NCI-H2029 treated with DMSO at 0.1 percent for 48 hours (cell line): ENCODE measurements around the gene LAP3.
A peak's percentile ranks its signal among the peaks of the same experiment; 100 is the strongest.
"Not testable (repeated sequence)": the region's sequence is repeated elsewhere in the genome, so short reads cannot be mapped to it uniquely, and the experiment has no call there.

ENCODE experiments used
- DNase-seq: peaks from one replicate; lab custom pipeline; 2025; lab: John Stamatoyannopoulos, UW

LAP3 gene

DNA sequence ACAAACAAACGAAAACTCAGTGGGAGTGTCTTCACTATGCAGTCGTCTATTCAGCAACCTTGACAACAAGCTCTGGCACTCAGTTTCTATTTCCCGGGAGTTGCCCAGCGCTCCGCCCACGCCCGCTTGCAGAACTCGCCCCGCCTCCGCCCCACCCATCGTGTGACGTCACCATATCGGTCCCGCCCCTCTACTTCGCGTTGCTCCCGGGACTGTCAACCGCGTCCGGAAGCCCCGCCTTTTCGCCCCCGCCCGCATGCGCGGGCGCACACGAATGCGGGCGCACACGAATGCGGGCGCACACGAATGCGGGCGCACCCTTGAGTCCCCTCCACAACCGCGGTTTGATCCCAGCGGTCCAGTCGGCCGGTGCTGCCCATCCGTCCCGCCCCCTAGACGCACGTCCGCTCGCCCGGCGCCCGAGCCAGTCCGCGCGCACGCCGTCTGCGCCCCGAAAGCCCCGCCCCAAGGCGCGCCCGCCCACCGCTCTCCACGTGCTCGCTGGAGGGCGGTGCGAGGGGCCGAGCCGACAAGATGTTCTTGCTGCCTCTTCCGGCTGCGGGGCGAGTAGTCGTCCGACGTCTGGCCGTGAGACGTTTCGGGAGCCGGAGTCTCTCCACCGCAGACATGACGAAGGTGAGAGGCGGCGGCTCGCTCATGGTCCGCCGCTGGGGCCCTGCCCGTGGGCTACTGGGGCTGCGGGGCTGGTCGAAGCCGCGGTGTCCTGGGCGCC lies at the start of gene LAP3:
LAP3 (plus strand) TSS at position 267 of the 733 bp plus-strand sequence; CDS start at position 535, 268 bp downstream.
- DNase-seq = peak; percentile 78

DNA sequence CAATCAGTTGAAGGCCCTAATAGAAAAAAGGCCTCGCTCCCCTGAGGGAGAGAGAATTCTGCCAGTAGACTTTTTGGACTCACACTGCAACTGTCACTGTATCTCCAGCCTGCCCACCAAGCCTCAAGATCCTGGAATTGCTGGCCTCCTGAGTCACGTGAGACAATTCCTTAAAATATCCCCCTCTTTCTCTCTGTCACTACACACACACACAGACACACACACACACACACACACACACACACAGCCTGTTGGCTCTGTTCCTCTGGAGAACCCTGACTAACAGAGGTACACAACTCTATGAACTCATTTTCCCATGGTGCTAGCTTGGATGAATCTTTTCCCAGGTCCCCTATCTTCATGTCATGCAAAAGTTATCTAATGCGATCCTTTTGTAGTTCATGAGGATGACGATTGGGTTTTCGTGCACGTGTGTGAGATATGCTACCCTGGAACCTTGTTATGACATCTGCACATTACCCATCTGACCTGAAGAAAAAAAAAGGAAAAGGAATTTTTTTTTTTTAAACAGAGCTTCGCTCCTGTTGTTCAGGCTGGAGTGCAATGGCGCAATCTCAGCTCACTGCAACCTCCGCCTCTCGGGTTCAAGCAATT lies 48.3 kb upstream of the LAP3 start:
- DNase-seq = no peak

DNA sequence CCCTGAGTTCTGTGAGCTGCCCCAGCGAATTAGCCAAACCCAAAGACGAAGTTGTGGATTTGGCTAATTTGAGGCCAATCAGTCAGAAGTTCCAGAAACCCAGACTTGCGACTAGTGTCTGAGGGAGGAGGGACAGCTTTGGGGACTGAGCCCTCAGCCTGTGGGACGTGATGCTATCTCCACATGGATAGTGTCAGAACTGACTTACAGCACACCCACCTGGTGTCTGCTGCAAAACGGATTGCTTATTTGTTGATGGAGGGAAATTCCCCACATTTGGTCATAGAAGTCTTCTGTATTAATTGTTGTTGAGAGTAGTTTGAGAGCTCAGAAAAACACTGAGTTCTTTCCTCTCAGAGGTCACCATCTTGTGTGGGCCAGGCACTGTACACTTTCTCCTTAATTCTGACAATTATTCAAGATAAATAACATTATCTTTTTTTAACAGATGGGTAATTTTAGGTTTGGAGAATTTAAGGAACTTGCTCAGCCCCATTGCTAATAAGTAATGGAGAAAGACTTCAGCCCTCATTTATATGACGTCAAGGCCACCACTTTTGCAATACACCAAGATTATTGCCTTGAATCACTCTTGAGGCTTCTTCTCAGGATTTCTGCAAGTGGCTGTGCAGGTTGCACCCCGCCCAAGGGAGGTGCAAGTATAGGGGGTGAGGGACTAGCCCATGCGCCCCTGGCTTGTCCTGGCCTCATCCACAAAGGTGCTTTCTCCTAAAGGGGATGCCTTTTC lies 45.3 kb upstream of the LAP3 start:
- no peak for DNase-seq

GRCh38 chr4:17534705-17535104 lies 42.3 kb upstream of the LAP3 start:
- no peak for DNase-seq

- no peak for DNase-seq
Observed at GRCh38 chr4:17535242-17535641, 41.8 kb upstream of the LAP3 start.

DNA sequence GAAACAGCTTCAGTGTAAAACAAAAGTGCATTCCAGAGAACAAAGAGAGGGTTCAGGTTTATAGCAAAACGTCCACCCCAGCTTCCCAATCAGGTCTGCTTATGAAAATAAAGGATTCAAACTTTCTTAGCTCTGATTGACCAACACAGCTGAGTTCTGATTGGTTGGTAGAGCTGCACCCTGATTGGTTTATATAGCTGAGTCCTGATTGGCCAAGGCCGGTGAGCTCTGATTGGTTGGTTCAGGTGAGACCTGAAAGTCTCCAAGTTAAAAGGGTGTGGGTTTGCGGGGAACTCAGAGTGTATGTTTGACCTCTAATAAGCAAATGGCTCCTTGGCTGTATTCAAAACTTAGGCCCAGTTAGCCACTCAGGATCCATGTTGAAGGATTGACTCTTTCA lies 41.1 kb upstream of the LAP3 start:
- no peak for DNase-seq

DNA sequence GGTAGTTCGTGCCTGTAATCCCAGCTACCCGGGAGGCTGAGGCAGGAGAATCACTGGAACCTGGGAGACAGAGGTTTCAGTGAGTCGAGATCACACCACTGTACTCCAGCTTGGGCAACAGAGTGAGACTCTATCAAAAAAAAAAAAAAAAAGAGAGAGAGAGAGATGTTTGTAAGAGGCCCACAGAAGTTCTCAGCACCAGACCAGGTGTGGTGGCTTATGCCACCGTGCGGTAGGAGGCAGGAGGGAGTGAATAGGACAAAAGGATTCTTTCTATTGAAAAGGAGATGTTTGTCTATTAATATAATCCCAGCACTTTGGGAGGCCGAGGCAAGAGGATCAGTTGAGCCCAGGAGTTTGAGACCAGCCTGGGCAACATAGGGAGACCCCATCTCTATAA lies 39.9 kb upstream of the LAP3 start:
- not testable (repeated sequence) for DNase-seq

- DNase-seq = peak; percentile 83
Observed at GRCh38 chr4:17544205-17544604, 32.8 kb upstream of the LAP3 start.

- peak; percentile 65 for DNase-seq
Observed at GRCh38 chr4:17544831-17545234, 32.2 kb upstream of the LAP3 start.

DNA sequence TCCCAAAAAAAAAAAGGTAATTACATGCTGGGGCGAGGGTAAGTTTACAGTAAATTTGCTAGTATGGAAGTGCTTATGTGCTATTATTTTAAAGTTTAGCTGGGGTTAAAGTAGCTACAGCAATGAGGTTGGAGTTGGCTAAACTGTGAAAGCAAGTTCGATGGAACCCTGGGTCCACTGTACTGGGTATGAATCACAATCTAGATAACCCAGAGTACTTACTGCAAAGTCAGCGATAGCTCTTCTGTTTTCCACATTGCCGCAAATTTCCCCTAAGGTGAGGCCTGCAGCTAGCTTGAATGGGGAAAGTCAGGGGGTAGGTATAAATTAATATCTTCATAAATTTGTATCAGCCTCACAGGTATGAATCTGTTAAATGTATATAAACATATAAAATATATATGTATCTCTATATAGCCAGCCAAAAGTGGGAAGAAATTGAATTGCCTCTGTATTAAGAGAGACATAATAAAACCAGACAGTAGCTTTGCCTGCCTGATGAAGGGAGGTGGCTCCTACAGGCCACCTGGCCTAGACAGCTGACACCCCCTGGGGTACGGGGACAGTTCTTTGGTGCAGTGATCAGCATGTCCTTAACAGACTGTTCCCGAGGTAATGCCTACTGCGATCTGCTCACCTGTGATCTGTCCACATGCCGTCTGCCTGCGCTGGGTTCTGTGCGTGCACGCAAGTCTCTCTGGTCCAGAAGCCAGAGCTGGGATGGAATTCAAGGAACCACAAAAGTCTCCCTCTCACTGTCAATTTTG lies 31.4 kb upstream of the LAP3 start:
- DNase-seq = no peak

- DNase-seq = no peak
Observed at GRCh38 chr4:17546222-17546621, 30.8 kb upstream of the LAP3 start.

GRCh38 chr4:17546678-17547077 lies 30.3 kb upstream of the LAP3 start:
- DNase-seq = no peak

DNA sequence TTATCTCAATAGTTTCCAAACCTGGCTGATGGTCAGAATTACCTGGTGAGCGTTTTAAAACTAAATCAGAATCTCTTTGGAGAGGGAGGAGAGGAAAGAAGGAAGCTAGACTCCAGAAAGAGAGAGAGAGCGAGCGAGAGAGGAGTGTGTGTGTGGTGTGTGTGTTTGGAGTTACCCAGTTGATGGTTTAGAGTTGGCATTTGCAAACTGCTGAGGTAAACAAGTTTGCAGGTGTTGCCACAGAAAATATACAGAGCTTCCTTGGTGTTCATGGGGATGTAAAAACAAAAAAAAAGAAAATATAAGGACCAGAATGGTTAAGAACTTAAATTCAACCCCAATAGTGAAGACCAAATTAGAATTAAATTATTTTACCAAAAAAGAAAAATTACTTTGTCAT lies 26.4 kb upstream of the LAP3 start:
- DNase-seq = no peak

DNA sequence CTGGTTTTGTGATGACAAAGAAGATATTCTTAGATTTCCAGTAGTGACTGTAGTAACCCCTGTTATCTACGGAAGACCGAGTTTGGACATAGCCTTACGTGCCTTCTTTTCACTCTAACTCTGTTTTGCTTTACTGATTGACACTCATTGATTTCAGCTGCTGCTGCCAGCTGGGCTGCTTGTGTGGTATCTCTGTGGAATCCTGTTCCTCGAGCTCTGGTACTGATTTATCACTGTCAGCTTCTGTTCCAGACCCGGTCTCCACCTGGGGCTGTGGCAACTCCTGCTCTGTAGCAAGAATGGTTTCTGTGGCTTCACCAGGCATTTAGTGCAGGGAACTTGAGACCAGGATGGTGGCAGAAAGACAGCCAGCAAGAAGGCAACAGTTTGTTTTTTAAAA lies 24.6 kb upstream of the LAP3 start:
- no peak for DNase-seq

GRCh38 chr4:17554568-17554967 lies 22.4 kb upstream of the LAP3 start:
- no peak for DNase-seq

DNA sequence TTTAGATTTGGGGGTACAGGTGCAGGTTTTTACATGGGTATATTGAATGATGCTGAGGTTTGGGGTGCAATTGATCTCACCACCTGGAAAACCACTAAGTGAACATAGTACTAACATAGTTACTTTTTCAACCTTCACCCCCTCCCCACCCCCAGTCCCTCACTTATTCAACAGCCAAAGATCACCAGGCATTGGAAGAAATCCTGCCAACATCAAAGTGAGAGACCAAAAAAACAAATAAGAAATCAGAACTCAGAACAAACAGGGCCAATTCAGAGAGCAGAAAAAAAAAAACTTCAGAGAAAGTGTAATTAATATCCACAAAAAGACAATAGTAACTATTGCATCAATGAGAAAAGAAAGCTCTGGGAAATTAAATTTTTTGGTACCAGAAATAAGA lies 20.5 kb upstream of the LAP3 start:
- no peak for DNase-seq

GRCh38 chr4:17557880-17558279 lies 19.1 kb upstream of the LAP3 start:
- no peak for DNase-seq

- DNase-seq = no peak
Observed at GRCh38 chr4:17558941-17559708, 17.9 kb upstream of the LAP3 start.

DNA sequence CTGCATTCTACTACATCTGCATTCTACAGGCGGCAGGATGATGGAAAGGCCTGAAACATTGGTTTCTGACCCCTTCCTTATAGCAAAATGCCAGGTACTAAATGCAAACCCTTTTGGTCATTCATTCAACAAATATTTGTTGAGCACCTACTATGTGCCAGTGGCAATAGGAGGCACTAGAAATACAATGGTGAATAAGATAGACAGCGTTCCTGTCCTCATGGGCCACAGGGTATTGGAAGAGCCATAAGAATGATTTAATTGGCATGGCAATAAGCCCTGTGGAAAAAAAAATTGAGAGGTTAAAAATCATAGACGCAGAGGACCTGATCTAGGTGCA lies 17.3 kb upstream of the LAP3 start:
- DNase-seq = no peak

DNA sequence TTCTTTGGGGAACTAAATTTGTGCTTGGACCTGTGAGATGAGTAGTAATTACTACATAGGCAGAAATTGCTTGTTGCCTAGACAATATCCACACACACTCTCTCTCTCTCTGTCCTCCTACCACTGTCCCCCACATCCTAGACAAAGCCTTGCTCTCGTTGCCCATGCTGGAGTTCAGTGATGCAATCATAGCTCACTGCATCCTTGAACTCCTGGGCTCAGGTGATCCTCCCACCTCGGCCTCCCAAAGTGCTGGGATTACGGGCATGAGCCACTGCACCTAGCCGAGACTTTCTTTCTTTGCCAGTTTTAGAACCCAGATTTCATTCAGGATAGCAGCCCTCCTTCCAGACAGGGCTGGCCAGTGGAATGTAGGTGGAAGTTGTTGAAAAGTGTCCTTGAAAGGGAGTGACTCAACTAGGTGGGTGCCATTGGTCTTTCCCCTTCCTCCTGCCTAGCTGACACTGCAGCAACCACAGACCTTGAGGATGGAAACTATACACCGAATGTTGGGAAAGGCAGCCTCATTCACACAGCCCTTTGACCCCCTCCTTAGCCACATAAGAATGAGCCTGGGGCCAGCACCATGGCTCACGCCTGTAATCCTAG lies 16.8 kb upstream of the LAP3 start:
- no peak for DNase-seq

DNA sequence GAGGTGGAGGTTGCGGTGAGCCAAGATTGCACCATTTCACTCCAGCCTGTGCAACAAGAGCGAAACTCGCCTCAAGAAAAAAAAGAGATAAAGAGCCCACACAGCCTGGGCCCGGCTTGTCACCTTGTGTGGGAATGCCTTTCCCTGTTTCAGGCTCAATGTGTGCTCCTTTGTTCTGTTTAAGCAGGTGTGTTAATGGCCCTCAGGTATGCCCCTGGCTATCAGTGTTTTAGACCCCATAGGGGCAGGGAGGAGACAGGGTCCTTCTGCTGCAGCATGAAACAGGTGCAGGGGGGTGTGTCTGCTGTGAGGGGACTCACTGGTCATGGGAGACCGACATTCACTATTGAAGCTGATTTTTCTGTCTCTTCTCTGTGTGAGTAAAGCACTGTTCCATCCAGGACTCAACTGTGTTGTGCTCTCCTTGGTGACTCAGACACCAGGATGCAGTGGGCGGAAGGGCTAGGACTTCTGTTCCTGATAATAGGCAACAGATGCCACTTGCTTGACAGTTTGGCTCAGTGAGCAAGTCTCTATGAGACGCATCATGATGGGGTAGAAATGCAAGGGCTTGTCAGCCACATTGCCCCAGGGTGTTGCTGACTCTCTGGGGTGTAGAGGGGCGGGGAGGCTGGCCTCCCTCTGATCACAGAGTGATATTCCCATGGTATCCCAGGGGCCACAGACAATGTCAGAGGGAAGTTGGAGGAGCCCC lies 15.6 kb upstream of the LAP3 start:
- no peak for DNase-seq
